Right atrium auricular region (tissue), 2 donors: ENCODE results near the gene KRT73. TPM values are rescaled to one million over a fixed set of nuclear protein-coding genes. Genes with fewer than 3 reads are reported as not detected.

Experiments
- DNase-seq: peaks from one replicate; pipeline ENCODE4 v3.0.0-alpha.2; 2019; ENCODE audit warnings: low spot score
- H3K27ac ChIP-seq, 2 donors: fragments of 200-600 bp; sonication (generic); 1 replicate in 1 of 2; 2 replicates in 1 of 2; pipeline ENCODE4 v1.5.1; 2016 to 2019
- H3K27me3 ChIP-seq, 2 donors: fragments of 200-600 bp; sonication (generic); one replicate each; pipeline versions ENCODE4 v1.5.1 to v1.6.0; 2017 to 2019
- H3K36me3 ChIP-seq: fragments of 200-600 bp; sonication (generic); one replicate; pipeline ENCODE4 v1.5.1; 2016
- H3K4me1 ChIP-seq, 2 donors: fragments of 200-600 bp; sonication (generic); one replicate each; pipeline versions ENCODE4 v1.5.1 to v1.6.0; 2017 to 2019
- H3K4me3 ChIP-seq, 2 donors: fragments of 200-600 bp; sonication (generic); 1 replicate in 1 of 2; 2 replicates in 1 of 2; pipeline ENCODE4 v1.5.1; 2017 to 2019; ENCODE audit warnings: mild to moderate bottlenecking in 1 of 2, moderate library complexity in 1 of 2
- H3K9me3 ChIP-seq, 2 donors: fragments of 200-600 bp; sonication (generic); one replicate each; pipeline ENCODE4 v1.5.1; 2019
- CTCF ChIP-seq, 2 donors: fragments of 200-600 bp; sonication (generic); IDR thresholded peaks; one replicate each; pipeline ENCODE4 v1.5.1; 2019; ENCODE audit warnings: antibody characterized with exemption in 2 of 2
- total RNA-seq, 2 donors: library from RNA; depleted of rRNA; stranded (reverse); fragments of >200 nt; gene quantifications; one replicate each; pipeline ENCODE4 v1.1.0, GENCODE V29; 2016

The KRT73 gene
- total RNA-seq, 2 donors from 2014 or later, result not detected

GRCh38 chr12:52573743-52574142, 44.6 kb downstream of the KRT73 start, which contains the start of gene KRT74:
Gene KRT74 (minus strand): TSS chr12:52573843. CDS start chr12:52573777, 66 bp downstream.
- H3K36me3 ChIP-seq, result no peaks in the 10 kb centered on the region
- no peaks in the 10 kb centered on the region for H3K9me3 ChIP-seq
- H3K27ac ChIP-seq, result no peak within 1 kb of the TSS
- no peak within 1 kb of the TSS for H3K4me3 ChIP-seq
- H3K4me1 ChIP-seq, result no peaks in the 10 kb centered on the region
- TF ChIP-seq CTCF (IDR thresholded peaks at IDR 0.05), result no peak
- DNase-seq, result no peak
- no peaks in the 10 kb centered on the region for H3K27me3 ChIP-seq

- H3K9me3 ChIP-seq, result no peaks in the 10 kb centered on the region
- H3K4me3 ChIP-seq, result no peak overlapping the region
- H3K36me3 ChIP-seq, result no peaks in the 10 kb centered on the region
- no peak for TF ChIP-seq CTCF (IDR thresholded peaks at IDR 0.05)
- H3K4me1 ChIP-seq, result no peaks in the 10 kb centered on the region
- DNase-seq, result no peak
- H3K27me3 ChIP-seq, result no peaks in the 10 kb centered on the region
- no peak overlapping the region for H3K27ac ChIP-seq
These were observed 45.1 kb downstream of the KRT73 start for GRCh38 chr12:52573306-52573705.

GRCh38 chr12:52570511-52570910, 47.8 kb downstream of the KRT73 start:
- Histone ChIP-seq H3K9me3 (no peaks in the 10 kb centered on the region), H3K4me1 (peaks cover 0 to 20% of the 10 kb centered on the region in 2 donors), H3K27me3 (no peaks in the 10 kb centered on the region), H3K4me3 (no peak overlapping the region), H3K36me3 (no peaks in the 10 kb centered on the region), H3K27ac (no peak overlapping the region)
- TF ChIP-seq CTCF (IDR thresholded peaks at IDR 0.05), result no peak
- DNase-seq, result no peak

- H3K4me3 ChIP-seq, result no peak overlapping the region
- DNase-seq, result no peak
- no peak overlapping the region for H3K27ac ChIP-seq
- no peak for TF ChIP-seq CTCF (IDR thresholded peaks at IDR 0.05)
- no peaks in the 10 kb centered on the region for H3K36me3 ChIP-seq
- H3K9me3 ChIP-seq, result no peaks in the 10 kb centered on the region
- H3K27me3 ChIP-seq, result no peaks in the 10 kb centered on the region
- peaks cover 0 to 20% of the 10 kb centered on the region in 2 donors for H3K4me1 ChIP-seq
These were observed 50.2 kb downstream of the KRT73 start for GRCh38 chr12:52568111-52568510.

GRCh38 chr12:52566847-52567291, 51.5 kb downstream of the KRT73 start:
- no peak for TF ChIP-seq CTCF (IDR thresholded peaks at IDR 0.05)
- H3K27ac ChIP-seq, result peak overlapping the region in 1 of 2 donors; percentile 16
- H3K4me3 ChIP-seq, result no peak overlapping the region
- no peak for DNase-seq
- no peaks in the 10 kb centered on the region for H3K9me3 ChIP-seq
- H3K27me3 ChIP-seq, result no peaks in the 10 kb centered on the region
- H3K4me1 ChIP-seq, result peaks cover 0 to 20% of the 10 kb centered on the region in 2 donors
- H3K36me3 ChIP-seq, result no peaks in the 10 kb centered on the region

- no peak for TF ChIP-seq CTCF (IDR thresholded peaks at IDR 0.05)
- H3K27me3 ChIP-seq, result no peaks in the 10 kb centered on the region
- H3K36me3 ChIP-seq, result no peaks in the 10 kb centered on the region
- no peak overlapping the region for H3K27ac ChIP-seq
- H3K4me3 ChIP-seq, result no peak overlapping the region
- H3K4me1 ChIP-seq, result peaks cover 0 to 20% of the 10 kb centered on the region in 2 donors
- DNase-seq, result no peak
- no peaks in the 10 kb centered on the region for H3K9me3 ChIP-seq
These were observed 53.8 kb downstream of the KRT73 start for GRCh38 chr12:52564582-52564981.
